ENCODE measurements around the gene COL6A1. TPM values are rescaled to one million over a fixed set of nuclear protein-coding genes. Genes with fewer than 3 reads are reported as not detected.

COL6A1 gene
- total and polyA plus RNA-seq, 2 donors (not counting 3 experiments of a cell fraction or from before 2014, with no cell fraction given), result 30.1 to 42.4 TPM

DNA sequence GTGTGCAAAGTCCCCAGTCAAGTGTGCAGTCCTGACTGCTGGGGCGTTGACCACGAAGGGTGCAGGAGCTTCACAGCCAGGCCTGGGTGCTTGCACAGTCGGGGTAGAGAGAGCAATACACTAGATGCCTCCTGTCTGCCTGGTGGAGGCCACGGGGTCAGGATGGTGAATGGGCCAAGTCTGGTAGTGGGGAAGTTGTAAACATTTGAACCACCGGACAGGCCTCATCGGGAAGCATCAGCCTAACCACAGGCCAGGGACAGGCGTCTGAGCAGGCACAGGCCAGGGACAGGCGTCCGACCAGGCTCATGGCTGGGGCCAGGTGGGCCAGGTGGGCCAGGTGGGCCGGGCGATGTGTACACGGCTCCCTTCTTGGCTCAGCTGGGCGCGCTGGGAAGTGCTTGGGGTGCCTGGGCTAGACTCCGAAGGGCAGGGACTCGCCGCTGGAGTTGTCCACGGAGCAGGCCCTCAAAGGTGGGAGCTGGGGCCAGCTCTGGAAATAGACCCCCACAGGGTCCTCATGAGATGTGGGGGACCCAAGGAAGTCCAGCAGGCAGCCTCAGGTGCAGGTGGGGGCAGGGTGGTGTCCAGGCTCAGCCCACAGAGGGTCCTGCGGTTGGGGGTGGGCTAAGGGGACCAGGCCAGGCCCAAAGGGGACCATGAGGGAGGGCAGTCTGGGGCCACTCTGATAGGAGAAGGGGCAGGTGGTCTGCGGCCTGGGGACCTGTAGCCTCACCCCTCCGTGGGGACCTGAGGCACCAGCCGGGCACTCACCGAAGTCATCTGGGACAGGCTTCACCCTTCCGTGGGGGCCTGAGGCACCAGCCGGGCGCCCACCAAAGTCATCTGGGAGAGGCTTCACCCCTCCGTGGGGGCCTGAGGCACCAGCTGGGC is 15.0 kb downstream of the COL6A1 start:
- H3K9me1 ChIP-seq (replicated peaks; ENCODE audit: control insufficient read depth, extremely low read depth, insufficient read depth, low read length), result no peaks in the 10 kb centered on the region
- H3K27me3 ChIP-seq (ENCODE audit: control insufficient read depth in 2 of 2, insufficient read depth in 2 of 2, low read length in 2 of 2), result no peaks in the 10 kb centered on the region
- DNase-seq (ENCODE audit: low read depth, low spot score), result no peak
- H4K20me1 ChIP-seq (replicated peaks; ENCODE audit: control insufficient read depth, extremely low read depth, insufficient read depth, low read length), result no peaks in the 10 kb centered on the region
- BruUV-seq (replicated peaks), result no TSS peak
- no peak for FAIRE-seq
- no peak overlapping the region for H3K27ac ChIP-seq (ENCODE audit: insufficient read depth, low read depth, low read length)
- CTCF ChIA-PET, result no interaction called here
- no peaks in the 10 kb centered on the region for H3K36me3 ChIP-seq (ENCODE audit: control insufficient read depth in 2 of 2, extremely low read depth in 1 of 2, insufficient read depth in 2 of 2, low read length in 2 of 2)
- H3K4me1 ChIP-seq (ENCODE audit: control insufficient read depth, extremely low read depth, insufficient read depth, low read length), result no peaks in the 10 kb centered on the region
- no peak overlapping the region for H2AFZ ChIP-seq (ENCODE audit: low read depth, low read length)
- POLR2A ChIA-PET, result no interaction called here
- intact Hi-C loops (cut with micrococcal nuclease), result no loop called here
- no peak overlapping the region for H3K4me3 ChIP-seq (replicated peaks in 1 of 3; ENCODE audit: insufficient read depth in 1 of 3, low read depth in 1 of 3, low read length in 3 of 3)
- no peaks in the 10 kb centered on the region for H3K9me3 ChIP-seq (replicated peaks; ENCODE audit: control insufficient read depth, insufficient read depth, low read length)
- no peaks in the 10 kb centered on the region for H3K79me2 ChIP-seq (ENCODE audit: control insufficient read depth, insufficient read depth, low read length)
- no peak overlapping the region for H3K4me2 ChIP-seq (ENCODE audit: insufficient read depth, low read length)
- no peak overlapping the region for H3K9ac ChIP-seq (replicated peaks; ENCODE audit: extremely low read depth, insufficient read depth, low read length)
- TF ChIP-seq FOS (IDR thresholded peaks at IDR 0.05; ENCODE audit: borderline replicate concordance, insufficient read depth, low read length) (no peak), MYC (IDR thresholded peaks at IDR 0.05; ENCODE audit: low read depth, low read length) (no peak), POLR2AphosphoS5 (IDR thresholded peaks at IDR 0.05; ENCODE audit: insufficient read depth, low read depth, low read length) (no peak), POLR2A (IDR thresholded peaks at IDR 0.05; ENCODE audit: low read depth, low read length) (no peak), JUN (IDR thresholded peaks at IDR 0.05; ENCODE audit: borderline replicate concordance, insufficient read depth, insufficient read length, low read depth) (no peak), EZH2 (IDR thresholded peaks at IDR 0.05; ENCODE audit: borderline replicate concordance, low read depth, low read length, severe bottlenecking) (no peak), GATA2 (IDR thresholded peaks at IDR 0.05; ENCODE audit: insufficient read depth, insufficient read length, low read depth, low read length) (no peak)
- TF ChIP-seq, protein P1, sequence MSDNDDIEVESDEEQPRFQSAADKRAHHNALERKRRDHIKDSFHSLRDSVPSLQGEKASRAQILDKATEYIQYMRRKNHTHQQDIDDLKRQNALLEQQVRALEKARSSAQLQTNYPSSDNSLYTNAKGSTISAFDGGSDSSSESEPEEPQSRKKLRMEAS (IDR thresholded peaks at IDR 0.05; ENCODE audit: insufficient read depth, insufficient read length), result no peak
- TF ChIP-seq, protein P2, sequence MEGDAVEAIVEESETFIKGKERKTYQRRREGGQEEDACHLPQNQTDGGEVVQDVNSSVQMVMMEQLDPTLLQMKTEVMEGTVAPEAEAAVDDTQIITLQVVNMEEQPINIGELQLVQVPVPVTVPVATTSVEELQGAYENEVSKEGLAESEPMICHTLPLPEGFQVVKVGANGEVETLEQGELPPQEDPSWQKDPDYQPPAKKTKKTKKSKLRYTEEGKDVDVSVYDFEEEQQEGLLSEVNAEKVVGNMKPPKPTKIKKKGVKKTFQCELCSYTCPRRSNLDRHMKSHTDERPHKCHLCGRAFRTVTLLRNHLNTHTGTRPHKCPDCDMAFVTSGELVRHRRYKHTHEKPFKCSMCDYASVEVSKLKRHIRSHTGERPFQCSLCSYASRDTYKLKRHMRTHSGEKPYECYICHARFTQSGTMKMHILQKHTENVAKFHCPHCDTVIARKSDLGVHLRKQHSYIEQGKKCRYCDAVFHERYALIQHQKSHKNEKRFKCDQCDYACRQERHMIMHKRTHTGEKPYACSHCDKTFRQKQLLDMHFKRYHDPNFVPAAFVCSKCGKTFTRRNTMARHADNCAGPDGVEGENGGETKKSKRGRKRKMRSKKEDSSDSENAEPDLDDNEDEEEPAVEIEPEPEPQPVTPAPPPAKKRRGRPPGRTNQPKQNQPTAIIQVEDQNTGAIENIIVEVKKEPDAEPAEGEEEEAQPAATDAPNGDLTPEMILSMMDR (IDR thresholded peaks at IDR 0.05; ENCODE audit: extremely low read depth in 1 of 2, insufficient read depth in 1 of 2, low read depth in 1 of 2, low read length in 2 of 2), result no peak
- dilution Hi-C loops (cut with MboI; ENCODE audit: extremely low pct_ligation_motif_present, low sequenced_read_pairs), result no loop called here

All from endothelial cell of umbilical vein (primary cell).